ENCODE data around the gene P3H4.

P3H4 gene

DNA sequence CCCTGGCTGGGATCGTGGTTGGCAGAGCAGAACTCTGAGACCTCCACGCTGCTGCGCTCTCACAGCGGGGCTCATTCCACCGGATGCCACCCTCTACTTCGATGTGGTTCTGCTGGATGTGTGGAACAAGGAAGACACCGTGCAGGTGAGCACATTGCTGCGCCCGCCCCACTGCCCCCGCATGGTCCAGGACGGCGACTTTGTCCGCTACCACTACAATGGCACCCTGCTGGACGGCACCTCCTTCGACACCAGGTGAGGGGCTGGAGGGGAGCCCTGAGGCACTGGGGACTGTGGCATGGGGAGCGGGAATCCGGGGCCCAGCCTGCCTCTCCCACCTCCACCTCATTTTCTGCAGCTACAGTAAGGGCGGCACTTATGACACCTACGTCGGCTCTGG, 6.3 kb upstream of the P3H4 start:
- no peak for DNase-seq

DNA sequence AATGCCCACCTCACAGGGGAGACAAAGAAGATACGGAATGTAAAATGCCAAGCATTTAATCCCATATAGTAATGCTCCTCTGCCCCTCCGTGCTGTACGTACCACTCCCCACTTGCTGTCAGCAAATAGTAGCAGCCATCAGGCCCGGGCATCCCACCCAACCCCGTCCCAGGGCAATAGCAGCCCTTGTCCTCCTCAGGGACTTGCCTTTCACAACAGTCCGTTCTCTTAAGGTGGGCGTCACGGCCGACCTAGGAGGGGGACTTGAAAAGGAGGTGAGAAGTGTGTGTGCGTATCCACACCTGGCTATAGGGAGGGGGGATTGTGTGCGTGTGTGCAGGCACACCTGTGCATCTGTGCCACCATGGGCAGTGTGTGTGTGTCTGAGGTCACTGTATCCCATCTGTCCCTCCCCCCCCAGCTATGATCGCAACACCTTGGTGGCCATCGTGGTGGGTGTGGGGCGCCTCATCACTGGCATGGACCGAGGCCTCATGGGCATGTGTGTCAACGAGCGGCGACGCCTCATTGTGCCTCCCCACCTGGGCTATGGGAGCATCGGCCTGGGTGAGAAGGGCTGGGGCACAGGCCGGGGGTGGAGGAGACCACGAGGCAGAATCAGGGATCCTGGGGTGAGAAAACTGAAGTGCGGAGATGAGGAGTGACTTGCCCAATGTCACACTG, 5.0 kb upstream of the P3H4 start:
- DNase-seq = no peak

DNA sequence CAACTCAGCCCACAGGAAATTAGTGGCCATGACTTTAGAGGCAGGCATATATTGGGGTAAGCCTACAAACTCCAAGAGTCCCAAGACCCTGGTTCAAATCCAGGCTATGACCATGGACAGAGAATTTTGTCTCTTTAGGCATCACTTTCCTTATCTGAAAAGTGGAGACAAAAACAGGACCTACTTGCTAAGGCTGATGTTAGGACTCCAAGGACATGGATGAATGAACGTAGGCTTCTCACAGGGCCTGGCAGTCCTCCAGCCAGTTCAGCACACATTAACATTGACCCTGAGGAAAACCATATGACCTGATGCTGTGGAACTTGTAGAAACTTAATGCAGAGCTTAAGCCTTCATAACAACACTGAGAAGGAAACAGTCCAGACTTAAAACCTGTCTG, 2.4 kb upstream of the P3H4 start:
- no peak for DNase-seq

DNA sequence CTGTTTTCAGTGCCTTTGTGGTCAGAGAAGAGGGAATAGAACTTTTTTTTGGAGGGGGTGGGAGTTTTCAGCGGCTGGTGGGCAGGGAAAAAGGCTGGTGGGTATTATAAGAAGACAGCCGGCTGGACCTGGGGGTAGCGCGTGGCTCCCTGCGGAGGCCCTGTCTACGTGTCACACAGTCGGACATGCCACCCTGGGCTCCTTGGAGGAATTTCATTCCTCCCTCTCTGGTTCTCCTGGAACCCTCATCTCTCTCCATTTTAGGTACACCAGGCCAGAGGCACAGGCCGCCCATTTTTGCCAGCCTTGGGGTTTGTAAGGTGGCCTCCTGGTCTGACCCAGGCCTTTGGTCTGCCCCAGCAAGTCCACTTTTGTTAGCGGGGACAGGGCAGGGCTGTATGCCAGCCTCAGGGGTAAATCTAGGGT, 2.0 kb upstream of the P3H4 start:
- DNase-seq = no peak

DNA sequence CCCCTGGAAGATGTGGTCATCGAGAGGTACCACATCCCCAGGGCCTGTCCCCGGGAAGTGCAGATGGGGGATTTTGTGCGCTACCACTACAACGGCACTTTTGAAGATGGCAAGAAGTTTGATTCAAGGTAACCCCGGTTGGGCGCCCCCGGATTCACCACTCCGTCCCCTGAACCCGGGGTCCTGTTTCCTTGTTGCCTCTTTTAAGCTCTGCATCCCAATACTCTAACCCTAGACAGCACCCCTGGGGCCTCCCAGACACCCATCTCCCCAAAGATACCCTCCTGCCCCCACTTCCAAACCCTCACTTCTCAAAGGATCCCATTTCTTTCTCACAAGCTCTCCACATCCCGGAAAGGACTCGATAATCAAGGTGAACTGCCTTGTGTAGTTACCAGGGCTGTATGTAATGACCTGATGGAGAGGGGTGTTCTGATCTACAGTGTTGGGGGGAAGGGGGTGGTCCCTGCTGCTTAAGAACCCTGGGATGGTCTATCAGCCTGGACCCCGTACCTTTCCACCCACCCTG, 1.5 kb upstream of the P3H4 start:
- no peak for DNase-seq

DNA sequence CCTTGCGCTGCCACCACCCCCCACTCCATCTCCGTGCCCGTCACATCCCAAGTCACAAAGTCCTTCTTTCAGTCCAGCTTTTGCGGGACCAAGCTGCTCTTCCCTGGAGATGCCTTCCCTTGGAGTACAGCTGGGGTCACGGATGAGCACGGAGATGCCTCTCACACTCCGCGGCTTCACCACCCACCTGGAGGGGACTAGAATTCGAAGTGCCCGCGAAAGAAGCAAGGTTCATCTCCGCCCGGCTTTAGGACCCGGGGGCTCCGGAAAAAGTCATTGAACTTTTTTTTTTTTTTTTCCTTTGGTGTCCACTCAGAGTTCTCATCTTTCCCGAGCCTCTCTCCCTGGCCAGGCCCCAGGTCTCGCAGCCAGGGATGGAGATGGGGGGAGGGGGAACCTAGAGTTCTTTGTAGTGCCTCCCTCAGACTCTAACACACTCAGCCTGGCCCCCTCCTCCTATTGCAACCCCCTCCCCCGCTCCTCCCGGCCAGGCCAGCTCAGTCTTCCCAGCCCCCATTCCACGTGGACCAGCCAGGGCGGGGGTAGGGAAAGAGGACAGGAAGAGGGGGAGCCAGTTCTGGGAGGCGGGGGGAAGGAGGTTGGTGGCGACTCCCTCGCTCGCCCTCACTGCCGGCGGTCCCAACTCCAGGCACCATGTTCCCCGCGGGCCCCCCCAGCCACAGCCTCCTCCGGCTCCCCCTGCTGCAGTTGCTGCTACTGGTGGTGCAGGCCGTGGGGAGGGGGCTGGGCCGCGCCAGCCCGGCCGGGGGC, 817 bp upstream of the P3H4 start, which contains the start of gene FKBP10:
Gene FKBP10, plus strand, starts transcription at position 624 of the 771 bp plus-strand sequence. Its CDS starts 31 bp downstream, at position 655.
- DNase-seq = peak; percentile 32

DNA sequence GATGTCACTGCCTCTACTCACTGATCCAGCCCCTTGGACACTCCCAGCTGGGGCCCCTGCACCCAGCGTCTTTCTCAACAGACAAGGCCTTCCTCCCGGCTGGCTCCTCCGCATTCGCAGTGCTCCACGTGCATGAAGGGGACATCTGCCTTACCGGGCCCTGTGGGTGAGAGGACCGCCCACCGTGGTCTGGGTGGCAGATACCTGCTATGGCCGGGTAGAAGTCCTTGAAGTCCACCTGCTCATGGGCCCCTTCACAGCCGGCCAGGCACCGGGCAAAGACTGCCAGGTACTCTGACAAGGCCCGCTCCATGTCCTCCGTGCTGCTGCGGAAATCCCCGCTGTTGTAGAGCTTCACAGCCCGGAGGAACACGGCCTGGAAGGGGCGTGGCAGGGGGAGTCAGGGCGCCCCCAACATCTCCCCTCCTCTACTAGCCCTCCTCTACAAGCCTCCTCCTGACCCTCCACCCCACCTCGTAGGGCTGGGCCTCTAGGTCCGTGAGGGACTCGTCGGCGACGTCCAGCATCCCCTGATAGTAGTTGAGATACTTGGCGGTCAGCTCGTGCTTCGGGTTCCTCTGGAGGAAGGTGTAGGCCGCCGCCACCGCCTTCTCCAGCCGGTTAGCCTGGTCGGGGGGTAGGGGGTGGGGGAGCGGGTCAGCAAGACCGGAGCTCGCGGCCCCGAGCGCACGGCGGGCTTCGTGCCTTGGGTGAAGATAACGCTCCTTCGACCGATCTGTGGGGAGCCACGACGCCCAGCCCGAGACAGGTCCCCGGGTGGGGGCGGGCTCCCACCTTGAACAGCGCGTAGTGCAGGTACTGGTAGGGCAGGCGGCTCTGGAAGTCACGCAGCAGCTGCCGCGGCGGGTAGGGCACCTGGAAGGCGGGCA, 845 bp downstream of the P3H4 start:
- no peak for DNase-seq

DNA sequence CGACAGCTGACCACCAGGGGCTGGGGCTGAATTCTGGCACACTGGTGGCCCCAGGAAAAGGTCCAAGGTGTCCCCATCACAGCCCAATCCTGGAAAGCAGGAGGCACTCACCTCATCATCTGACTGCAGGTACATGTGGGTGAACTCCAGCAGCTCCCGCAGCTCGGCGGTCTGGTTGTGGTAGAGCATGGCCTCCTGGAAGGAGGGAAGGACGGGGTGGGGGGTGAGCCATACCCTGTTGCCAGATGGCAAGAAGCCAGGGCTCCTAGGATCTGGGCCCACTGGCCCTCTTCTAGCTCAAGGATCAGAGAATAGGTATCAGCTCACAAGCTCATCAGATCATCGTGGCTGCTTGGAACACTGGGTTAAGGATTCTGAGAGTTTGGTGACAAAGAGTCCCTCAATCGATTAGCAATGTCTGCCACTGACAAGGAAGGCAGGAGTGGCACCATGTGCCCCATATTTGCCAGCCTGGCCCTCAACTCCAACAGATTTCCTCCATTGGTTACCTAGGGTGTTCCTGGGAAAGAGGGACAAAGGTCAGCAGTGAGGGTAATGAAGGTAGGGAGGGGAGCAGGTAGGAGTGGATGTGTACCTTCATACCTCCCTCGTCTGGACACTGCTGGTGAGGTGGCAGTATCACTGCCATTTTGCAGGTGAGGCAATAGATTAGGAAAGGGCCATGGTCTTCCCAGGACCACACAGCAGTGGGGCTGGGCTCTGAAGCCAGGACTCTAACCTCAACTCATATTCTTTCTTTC, 4.9 kb downstream of the P3H4 start:
- DNase-seq = no peak

DNA sequence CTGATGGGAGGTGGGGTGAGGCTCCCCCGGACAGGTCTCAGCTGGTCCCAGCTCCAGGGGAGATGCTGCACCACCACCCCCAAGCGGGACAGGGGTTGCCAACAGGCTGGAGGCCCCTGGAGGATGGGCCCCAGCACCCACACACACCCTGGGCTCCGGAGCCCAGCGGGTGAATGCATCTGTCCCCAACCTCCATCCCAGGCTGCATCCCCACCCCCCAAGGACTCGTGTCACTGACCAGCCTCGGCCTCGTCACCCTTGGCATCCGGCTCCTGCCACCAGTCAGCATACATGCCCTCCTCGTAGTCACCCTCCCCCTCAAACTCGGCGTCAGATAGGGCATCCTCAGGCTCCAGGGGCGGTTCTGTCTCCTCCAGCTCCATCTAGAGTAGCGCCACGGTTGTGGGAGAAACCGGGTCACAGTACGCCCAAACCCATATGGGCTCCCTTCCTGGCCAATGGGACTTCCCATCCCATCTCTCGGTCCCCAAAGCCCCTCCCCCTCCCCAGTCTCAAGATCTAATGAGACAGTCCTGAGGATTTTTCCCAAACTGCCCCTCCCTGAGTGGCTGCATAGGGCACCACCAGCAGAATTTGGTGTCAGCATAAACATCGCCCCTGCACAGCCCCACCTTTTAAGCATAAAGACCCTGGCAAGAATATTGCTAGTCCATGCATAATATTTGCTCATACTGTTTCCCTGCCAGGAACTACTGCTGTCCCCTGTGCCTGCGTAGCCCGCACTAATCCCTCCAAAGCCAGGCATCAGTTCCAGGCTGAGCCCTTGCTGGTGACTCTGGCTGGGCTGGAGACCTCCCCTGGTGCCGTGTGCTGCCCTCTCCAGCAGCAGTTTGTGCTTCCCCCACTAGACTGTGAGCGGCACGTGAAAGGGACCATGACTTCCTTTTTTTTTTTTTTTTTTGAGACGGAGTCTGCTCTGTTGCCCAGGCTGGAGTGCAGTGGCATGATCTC, 8.4 kb downstream of the P3H4 start:
- DNase-seq = no peak

DNA sequence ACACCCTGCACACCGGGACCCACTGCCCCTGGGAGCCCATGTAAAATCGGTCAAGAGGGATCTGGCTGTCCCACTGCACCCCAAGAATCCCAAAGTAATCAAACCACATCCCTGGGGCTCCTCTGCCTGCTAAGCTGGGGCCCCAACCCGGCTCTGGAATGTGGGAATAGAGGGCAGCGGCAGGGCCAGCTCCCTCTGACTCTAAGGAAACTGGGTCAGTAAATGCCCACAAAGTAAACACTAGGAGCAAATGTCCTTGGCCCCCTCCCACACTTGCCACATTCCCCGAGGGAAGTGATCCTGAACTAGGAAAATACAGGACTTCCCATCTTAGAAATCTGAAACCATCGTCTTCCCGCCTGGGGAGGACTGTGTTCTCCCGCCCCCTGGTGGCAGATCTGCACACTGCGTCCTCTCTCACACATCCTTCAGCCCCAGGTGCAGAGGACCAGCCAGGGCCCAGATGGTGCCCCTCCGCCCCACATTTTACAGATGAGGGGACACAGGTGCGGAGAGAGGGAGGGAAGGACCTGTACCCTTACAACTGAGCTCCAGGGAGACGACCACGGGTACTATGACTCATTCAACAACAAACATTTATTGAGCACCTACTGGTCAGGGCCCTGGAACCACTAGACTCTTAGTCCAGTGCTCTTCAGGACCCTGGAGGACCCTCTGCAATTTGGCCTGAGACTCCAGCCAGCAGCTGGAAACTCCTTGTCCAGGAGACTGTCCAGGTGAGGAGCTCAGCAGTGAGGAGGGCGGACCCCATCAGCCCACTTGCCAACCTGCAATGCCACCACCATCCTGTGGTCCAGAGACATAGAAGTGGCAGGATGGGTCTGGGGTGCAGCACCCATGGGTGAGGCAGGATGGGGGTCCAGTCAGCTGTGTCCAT, 10.1 kb downstream of the P3H4 start:
- DNase-seq = peak; percentile 82

DNA sequence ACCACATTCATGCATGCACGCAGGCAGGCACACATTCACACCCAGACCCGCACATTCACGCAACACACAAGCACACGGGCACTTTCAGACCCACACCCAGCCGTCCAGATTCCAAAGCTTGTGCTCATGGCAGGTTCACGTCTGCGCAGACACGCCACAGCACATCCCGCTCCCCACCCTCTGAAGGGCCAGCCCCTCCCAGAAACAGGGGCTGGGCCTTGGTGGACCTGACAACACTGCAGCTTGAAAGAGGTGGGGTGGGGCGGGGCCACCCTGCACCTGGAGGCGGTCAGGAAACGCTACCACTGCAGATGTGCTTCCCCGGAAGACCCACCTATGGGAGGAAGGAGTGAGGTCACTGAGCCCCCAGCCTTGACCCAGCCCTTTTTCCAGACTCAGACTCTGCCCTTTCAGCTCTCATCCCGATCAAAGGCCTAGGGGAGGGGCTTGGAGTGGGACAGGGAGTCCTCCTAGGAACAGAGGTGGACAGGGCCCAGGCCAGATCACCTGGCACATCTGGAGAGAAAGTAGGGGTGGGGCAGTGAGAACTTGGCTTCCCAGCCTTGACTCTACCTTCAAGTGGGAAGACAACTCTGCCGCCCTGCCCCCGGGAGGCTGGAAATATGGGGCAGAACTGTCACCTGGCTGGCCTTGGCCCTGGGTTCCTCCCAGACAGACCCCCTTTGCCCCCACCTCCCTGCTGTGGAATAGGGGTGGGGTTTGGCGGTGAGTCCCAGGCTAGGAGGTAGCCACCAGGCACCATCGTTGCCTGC, 11.0 kb downstream of the P3H4 start:
- DNase-seq = no peak

DNA sequence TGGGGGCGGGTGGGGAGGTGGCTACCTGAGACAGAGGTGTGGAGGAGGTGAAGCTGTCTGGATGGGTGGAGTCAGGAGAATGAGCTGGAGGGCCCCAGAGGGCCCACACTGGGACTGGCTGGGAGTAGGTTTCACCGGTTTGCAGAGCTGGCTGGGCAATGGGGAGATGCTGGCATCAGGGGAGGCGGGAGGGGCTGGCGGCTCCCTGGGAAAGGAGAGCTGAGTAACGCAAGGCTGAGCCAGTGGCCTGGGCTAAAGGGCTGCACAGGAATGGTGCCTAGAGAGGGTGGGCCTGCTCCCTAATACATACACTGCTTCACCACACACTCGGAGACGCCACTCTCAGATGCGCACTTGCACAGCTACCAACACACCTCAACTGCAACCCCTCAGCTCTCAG, 12.4 kb downstream of the P3H4 start:
- DNase-seq = no peak

DNA sequence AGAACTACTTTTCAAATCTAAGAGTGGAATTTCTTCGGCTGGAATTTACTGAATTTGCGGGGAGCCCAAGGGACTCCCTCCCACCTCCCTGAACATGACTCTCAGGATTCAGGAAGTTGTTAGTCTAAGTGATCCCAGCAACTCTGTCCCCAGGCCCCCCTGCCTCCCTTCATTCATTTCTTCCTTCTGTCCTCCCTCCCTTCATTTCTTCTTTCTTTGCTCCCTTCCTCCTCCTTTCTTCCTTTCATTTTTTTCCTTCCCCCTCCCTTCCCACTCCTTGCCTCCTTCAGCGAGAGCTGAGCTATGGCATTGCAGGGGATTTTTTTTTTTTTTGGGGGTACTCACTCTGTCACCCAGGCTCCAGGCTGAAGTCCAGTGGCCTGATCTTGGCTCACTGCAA, 14.4 kb downstream of the P3H4 start:
- no peak for DNase-seq

DNA sequence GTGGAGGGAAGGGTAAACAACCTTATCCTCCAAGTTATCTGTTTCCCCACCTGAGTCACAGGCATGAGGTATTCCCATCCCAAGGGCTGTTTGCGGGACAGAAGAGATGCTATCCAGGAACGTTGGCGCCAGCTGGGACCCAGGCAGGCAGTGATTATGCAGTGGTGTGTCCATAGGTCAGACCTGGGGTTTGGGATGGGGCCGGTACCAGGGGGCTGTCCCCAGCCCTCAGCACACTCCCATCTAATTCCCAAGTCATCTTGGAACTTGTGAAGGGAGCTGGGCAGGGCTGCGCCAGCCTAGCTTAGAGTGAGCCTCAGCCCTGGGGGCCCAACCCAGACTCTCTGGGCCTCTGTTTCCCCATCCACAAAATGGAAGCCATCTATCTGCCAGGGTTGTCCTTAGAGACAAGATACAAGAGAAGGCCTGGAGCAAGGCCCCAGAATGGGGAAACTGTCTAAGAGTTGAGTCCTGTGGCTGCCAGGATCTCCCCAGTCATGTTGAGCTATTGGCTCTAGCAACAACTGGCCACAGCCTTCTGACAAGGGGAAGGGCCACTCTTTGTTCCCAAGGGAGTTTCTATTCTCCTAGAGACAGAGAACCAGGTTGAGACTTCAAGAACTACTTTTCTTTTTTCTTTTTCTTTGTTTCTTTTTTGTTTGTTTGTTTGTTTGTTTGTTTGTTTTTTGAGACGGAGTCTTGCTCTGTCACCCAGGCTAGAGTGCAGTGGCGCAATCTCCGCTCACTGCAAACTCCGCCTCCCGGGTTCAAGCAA, 15.4 kb downstream of the P3H4 start:
- no peak for DNase-seq

DNA sequence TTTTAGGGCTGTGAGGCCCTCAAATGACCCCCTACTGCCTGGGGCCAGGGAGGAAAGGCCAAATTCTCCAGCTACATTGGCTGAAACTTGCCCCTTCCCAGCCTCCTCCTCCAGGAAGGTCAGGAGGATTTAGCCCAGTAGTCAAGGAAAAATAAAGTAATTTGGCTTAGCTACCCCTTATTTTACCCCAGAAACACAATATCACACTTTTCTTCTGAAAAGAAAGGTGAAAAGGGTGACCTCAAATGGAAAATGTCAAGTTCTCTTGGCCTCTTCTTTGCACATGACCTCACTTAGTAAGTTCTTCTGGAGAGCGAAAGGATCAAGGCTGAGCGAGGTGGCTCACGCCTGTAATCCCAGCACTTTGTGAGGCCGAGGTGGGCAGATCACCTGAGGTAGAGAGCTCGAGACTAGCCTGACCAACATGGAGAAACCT, 17.2 kb downstream of the P3H4 start:
- no peak for DNase-seq

DNA sequence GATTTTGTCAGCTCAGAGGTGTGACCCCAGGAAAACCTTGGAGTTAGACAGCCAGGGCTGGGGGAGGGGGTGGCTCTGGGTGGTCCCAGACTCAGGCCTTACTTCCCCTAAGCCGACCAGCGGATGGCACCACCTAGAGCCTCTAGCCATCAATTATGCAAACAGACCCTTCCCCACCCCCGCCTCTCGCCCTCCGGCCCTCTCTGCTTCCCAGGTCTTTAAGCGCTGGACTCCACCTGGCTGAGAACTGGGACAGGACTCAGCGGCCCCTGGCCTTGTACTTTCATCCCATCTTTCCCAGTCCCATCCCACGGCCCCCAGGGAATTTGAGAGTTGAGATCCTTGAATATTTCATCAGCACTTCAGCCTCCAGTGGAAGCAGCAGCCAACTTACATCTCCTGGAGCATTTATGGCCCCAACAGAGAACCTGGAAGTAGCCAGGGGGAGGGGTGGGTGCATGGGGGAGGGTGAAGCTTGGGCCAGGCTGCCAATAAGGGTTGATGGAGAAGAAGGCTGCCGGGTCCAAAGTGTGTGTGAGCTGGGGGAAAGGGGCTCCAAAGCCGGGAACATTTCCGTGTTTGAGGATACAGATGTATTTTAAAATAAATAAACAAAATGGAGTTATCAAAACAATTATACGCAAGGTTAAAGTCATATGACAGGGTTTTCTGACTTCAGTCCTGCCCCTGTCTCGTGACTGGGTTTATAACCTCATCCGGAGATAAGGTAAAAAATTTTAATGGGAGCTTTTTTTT, 17.8 kb downstream of the P3H4 start:
- no peak for DNase-seq

Data from NCI-H2171 (cell line).